ENCODE measurements around the gene SERPING1.
"Not testable (repeated sequence)": the region's sequence is repeated elsewhere in the genome, so short reads cannot be mapped to it uniquely, and the experiment has no call there.

SERPING1 gene

GRCh38 chr11:57652230-57652629 is 54.7 kb downstream of the SERPING1 start:
- not testable (repeated sequence) for DNase-seq (ENCODE audit: low read depth in 4 of 4, low spot score in 1 of 4)

GRCh38 chr11:57652662-57653061 is 55.2 kb downstream of the SERPING1 start:
- DNase-seq (ENCODE audit: low read depth in 4 of 4, low spot score in 1 of 4), result no peak

- DNase-seq (ENCODE audit: low read depth in 4 of 4, low spot score in 1 of 4), result no peak
Observed at GRCh38 chr11:57653163-57653562, 55.7 kb downstream of the SERPING1 start.

- DNase-seq (ENCODE audit: low read depth in 4 of 4, low spot score in 1 of 4), result no peak
Observed at GRCh38 chr11:57656885-57657193, 59.4 kb downstream of the SERPING1 start.

- DNase-seq (ENCODE audit: low read depth in 4 of 4, low spot score in 1 of 4), result peak; percentile 93 to 99 (median 98)
Observed at GRCh38 chr11:57657194-57658022, 59.9 kb downstream of the SERPING1 start, which contains the start of gene CLP1. CLP1 (plus strand) TSS chr11:57657762; CDS start chr11:57659477, 1,715 bp downstream.

- DNase-seq (ENCODE audit: low read depth in 4 of 4, low spot score in 1 of 4), result no peak
Observed at GRCh38 chr11:57658023-57658361, 60.5 kb downstream of the SERPING1 start.

GRCh38 chr11:57659669-57660068 is 62.2 kb downstream of the SERPING1 start:
- DNase-seq (ENCODE audit: low read depth in 4 of 4, low spot score in 1 of 4), result no peak

GRCh38 chr11:57662893-57663292 is 65.4 kb downstream of the SERPING1 start:
- DNase-seq (ENCODE audit: low read depth in 4 of 4, low spot score in 1 of 4), result no peak

- DNase-seq (ENCODE audit: low read depth in 4 of 4, low spot score in 1 of 4), result no peak
Observed at GRCh38 chr11:57663975-57664374, 66.5 kb downstream of the SERPING1 start.
